ENCODE measurements around the gene WNT7B.

GRCh38 chr22:45935573-45935972 is 41.4 kb downstream of the WNT7B start:
- no peak for TF ChIP-seq POLR2A (IDR thresholded peaks at IDR 0.05)
- no peak for TF ChIP-seq CTCF (IDR thresholded peaks at IDR 0.05)
